Thoracic aorta (tissue), 2 donors: ENCODE results near the gene ATF6. TPM values are rescaled to one million over a fixed set of nuclear protein-coding genes. Genes with fewer than 3 reads are reported as not detected.

Source experiments
- ATAC-seq: fragments of 150-250 bp; one replicate; pipeline ENCODE4 v1.8.0; 2017; ENCODE audit warnings: low read depth; ENCODE audit not compliant: insufficient number of reproducible peaks, low FRiP score
- DNase-seq: peaks from one replicate; pipeline ENCODE4 v3.0.0-alpha.2; 2020; ENCODE audit warnings: low spot score
- H3K27ac ChIP-seq, 2 donors: fragments of 200-600 bp; sonication (generic); 1 replicate in 1 of 2; 2 replicates in 1 of 2; pipeline ENCODE4 v1.5.1; 2016; ENCODE audit warnings: mild to moderate bottlenecking in 2 of 2, moderate library complexity in 2 of 2
- H3K27me3 ChIP-seq: fragments of 200-600 bp; sonication (generic); replicated peaks from 2 replicates; pipeline ENCODE4 v1.6.0; 2016; ENCODE audit warnings: mild to moderate bottlenecking; ENCODE audit not compliant: insufficient read depth
- H3K36me3 ChIP-seq: fragments of 200-600 bp; sonication (generic); one replicate; pipeline ENCODE4 v1.5.1; 2016
- H3K4me1 ChIP-seq, 2 donors: fragments of 200-600 bp; sonication (generic); 1 replicate in 1 of 2; 2 replicates in 1 of 2; pipeline versions ENCODE4 v1.5.1 to v1.6.0; 2016; ENCODE audit warnings: low read depth in 2 of 2, mild to moderate bottlenecking in 1 of 2; ENCODE audit not compliant: control insufficient read depth in 1 of 2
- H3K4me3 ChIP-seq: fragments of 200-600 bp; sonication (generic); 2 replicates; pipeline ENCODE4 v1.5.1; 2016; ENCODE audit warnings: mild to moderate bottlenecking
- H3K9me3 ChIP-seq: fragments of 200-600 bp; sonication (generic); 2 replicates; pipeline ENCODE4 v1.5.1; 2016
- CTCF ChIP-seq: fragments of 200-600 bp; sonication (generic); IDR thresholded peaks from one replicate; pipeline ENCODE4 v1.5.1; 2019; ENCODE audit warnings: antibody characterized with exemption
- total RNA-seq, 2 donors: library from RNA; depleted of rRNA; stranded (reverse); fragments of >200 nt; gene quantifications; one replicate each; pipeline versions ENCODE4 v1.1.0 to v1.2.3, GENCODE V29; 2016

ATF6 gene
- total RNA-seq, 2 donors from 2014 or later = 26.9 to 37.6 TPM

DNA sequence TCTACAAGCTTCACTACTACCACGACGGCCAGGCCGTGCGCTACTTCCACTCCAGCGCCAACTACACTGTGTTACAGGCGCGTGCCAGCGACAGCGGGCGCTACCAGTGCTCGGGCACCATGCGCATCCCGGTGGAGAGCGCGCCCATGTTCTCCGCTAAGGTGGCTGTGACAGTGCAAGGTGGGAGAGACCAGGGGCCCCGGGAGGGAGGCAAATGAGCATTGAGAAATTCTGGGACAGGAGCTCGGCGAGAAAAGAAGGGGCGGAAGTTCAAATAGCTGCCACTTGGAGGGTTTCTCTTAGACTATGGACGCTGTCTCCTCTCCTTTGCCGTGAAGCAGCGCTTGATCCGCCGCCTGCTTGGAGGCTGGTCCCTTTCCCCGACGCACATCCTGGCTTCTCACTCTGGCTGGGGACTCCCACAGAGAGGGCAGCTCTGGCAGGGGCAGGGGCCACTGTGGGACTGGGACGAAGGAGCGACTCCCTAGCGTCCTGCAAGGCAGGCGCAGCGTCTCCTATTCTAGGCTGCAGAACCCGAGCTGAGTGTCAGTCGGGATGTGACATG is 40.1 kb upstream of the ATF6 start:
- H3K4me3 ChIP-seq = peak overlapping the region; percentile 92
- H3K9me3 ChIP-seq = no peaks in the 10 kb centered on the region
- peak overlapping the region; percentile 81 to 82 for H3K27ac ChIP-seq
- no peak for DNase-seq
- no peaks in the 10 kb centered on the region for H3K27me3 ChIP-seq
- peak; percentile 30 for ATAC-seq
- no peaks in the 10 kb centered on the region for H3K36me3 ChIP-seq
- peak; percentile 37 for TF ChIP-seq CTCF
- peaks cover 0 to 18% of the 10 kb centered on the region in 2 donors for H3K4me1 ChIP-seq

GRCh38 chr1:161726473-161727255 is 39.5 kb upstream of the ATF6 start:
- no peak for TF ChIP-seq CTCF
- ATAC-seq (peak; percentile 63), DNase-seq (peak; percentile 63)
- peak overlapping the region; percentile 92 for H3K4me3 ChIP-seq
- H3K27me3 ChIP-seq = no peaks in the 10 kb centered on the region
- H3K9me3 ChIP-seq = no peaks in the 10 kb centered on the region
- H3K27ac ChIP-seq = peak overlapping the region; percentile 82 to 85
- no peaks in the 10 kb centered on the region for H3K36me3 ChIP-seq
- peaks cover 0 to 18% of the 10 kb centered on the region in 2 donors for H3K4me1 ChIP-seq

DNA sequence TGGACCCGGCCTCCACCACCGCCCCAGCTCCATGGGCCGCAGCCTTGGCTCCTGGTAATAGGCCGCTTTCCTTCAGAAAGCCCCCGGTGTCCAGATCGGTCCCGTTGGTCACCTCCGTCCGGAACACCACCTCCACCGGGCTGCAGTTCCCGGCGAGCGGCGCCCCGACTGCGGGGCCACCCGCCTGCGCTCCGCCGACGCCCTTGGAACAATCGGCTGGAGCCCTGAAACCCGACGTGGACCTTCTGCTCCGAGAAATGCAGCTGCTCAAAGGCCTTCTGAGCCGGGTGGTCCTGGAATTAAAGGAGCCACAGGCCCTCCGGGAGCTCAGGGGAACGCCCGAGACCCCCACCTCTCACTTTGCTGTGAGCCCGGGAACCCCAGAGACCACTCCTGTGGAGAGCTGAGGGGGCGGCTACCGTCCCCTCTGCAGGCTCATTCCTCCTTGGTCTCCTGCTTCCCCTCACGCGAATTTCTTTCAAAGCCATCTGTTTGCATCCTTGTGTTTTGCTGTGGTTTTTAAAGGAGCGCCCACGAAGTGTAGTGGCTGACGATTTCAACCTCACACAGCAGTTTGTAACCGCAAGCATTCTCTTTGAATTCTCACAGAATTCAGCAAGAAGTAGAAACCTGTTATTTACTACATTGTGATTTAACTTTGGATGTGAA is 38.7 kb upstream of the ATF6 start:
- TF ChIP-seq CTCF = no peak
- no peaks in the 10 kb centered on the region for H3K27me3 ChIP-seq
- H3K27ac ChIP-seq = peak overlapping the region; percentile 46 to 85
- H3K4me1 ChIP-seq = peaks cover 0 to 18% of the 10 kb centered on the region in 2 donors
- DNase-seq (no peak), ATAC-seq (peak; percentile 19)
- H3K4me3 ChIP-seq = peak overlapping the region; percentile 92
- no peaks in the 10 kb centered on the region for H3K36me3 ChIP-seq
- no peaks in the 10 kb centered on the region for H3K9me3 ChIP-seq

DNA sequence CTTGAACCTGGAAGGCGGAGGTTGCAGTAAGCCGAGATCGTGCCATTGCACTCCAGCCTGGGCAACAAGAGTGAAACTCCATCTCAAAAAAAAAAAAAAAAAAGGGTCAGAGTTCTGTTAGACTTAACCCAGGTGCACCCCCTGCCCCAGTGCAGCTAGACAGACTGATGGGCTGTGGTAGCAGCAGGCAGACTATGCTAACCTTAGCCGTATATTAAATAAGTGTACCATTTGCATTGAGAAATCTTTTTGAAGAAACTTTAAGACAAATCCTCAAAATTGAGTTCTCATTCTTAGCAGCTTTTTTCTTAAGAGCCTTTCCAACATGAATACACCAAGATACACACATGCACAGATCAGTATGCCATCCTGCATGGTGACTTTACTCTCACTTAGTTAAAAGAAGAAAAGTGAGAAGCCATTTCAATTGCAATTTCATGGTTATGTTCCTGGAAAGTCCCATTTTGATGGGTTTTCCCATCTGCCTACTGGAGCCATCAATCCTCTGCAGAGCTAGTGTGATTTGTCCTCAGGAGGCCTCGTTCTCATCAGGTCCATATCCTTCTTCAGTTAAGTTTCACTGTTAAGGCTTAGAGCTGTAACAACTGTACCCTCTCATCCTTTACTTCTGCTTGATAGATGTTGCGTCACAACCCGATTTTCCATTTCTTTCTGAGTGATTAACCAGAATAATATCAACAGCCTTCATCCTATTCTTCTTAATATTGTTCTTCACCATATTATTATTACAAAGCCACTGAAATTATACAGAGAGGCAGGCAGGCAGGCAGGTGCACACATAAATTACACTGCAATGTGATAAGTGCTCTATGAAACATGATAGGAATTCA is 37.5 kb upstream of the ATF6 start:
- Histone ChIP-seq H3K27ac (no peak overlapping the region), H3K36me3 (no peaks in the 10 kb centered on the region), H3K4me3 (no peak overlapping the region), H3K27me3 (no peaks in the 10 kb centered on the region), H3K9me3 (no peaks in the 10 kb centered on the region), H3K4me1 (peaks cover 0 to 18% of the 10 kb centered on the region in 2 donors)
- ATAC-seq (no peak), DNase-seq (no peak)
- no peak for TF ChIP-seq CTCF
